Measurements from ENCODE around the gene WWOX. TPM values are rescaled to one million over a fixed set of nuclear protein-coding genes. Genes with fewer than 3 reads are reported as not detected.

Gene WWOX
- total RNA-seq, 2 experiments from 2014 or later: 19.1 to 23.7 TPM

DNA sequence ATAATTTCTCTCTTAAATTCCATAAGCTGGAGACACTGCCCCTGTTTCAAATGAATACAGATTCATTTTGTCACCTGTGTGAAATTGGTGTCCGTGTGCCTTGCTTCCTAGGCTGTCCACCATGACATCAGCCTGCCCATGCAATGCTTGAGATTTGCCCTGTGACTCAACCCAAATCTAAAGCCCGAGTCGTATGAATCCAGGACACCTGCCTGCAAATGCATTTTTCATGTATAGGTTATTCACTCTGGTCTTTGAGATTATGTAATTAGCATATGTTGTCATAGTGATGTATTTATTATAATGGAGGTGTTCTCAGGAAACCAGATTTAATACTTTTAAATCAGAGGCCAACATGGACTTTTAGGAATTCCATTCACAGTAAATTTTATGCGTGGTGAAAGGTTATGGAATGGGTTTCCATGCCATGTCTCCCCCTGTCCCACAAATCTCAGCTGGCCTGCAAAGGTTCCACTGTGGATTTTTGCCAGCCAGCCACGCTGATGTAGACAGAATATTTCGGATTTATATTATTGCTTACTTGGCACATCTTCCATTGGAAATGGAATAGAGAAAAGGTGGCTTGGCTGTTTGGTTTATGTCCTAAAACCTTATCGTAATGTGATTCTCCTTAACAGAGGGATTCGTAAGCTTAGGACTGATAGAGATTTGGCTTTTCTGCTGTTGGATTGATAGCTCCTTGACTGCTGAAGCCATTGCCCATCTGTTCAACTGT, 551.1 kb downstream of the WWOX start:
- Mint-ChIP-seq H3K27me3 (no peaks in the 10 kb centered on the region), H3K4me3 (no peak overlapping the region), H3K27ac (no peak overlapping the region), H3K9me3 (no peaks in the 10 kb centered on the region), H3K36me3 (ENCODE audit: low read depth) (no peaks in the 10 kb centered on the region), H3K4me1 (ENCODE audit: low read depth) (no peaks in the 10 kb centered on the region)
- POLR2A ChIA-PET: no interaction called here
- CTCF ChIA-PET: no interaction called here
- TF ChIP-seq, protein P1, sequence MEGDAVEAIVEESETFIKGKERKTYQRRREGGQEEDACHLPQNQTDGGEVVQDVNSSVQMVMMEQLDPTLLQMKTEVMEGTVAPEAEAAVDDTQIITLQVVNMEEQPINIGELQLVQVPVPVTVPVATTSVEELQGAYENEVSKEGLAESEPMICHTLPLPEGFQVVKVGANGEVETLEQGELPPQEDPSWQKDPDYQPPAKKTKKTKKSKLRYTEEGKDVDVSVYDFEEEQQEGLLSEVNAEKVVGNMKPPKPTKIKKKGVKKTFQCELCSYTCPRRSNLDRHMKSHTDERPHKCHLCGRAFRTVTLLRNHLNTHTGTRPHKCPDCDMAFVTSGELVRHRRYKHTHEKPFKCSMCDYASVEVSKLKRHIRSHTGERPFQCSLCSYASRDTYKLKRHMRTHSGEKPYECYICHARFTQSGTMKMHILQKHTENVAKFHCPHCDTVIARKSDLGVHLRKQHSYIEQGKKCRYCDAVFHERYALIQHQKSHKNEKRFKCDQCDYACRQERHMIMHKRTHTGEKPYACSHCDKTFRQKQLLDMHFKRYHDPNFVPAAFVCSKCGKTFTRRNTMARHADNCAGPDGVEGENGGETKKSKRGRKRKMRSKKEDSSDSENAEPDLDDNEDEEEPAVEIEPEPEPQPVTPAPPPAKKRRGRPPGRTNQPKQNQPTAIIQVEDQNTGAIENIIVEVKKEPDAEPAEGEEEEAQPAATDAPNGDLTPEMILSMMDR (IDR thresholded peaks at IDR 0.05): no peak
- intact Hi-C loops (cut with micrococcal nuclease): no loop called here
- ATAC-seq (no peak), DNase-seq (no peak)

DNA sequence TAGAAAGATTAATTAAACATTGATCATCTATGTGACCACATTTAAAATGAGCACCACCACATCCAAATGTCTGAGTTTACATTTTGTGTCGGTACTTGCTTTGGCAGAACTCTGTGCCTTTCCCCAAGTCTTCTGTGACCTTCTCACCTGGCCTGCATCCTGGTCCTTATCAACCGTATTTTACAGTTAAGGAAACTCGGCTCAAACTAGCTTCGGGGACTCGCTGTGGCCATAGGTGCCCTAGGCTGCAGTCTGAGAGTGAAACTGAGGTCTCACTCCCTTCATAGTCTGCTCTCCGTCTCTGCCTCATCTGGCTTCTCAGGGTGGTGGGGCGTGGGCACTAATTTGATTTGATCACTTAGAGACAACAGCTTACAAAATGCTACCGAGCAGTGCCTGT, 555.5 kb downstream of the WWOX start:
- ATAC-seq (no peak), DNase-seq (no peak)
- Mint-ChIP-seq H3K4me3 (no peak overlapping the region), H3K36me3 (ENCODE audit: low read depth) (no peaks in the 10 kb centered on the region), H3K27me3 (peaks cover 1% of the 10 kb centered on the region), H3K9me3 (no peaks in the 10 kb centered on the region), H3K4me1 (ENCODE audit: low read depth) (no peaks in the 10 kb centered on the region), H3K27ac (no peak overlapping the region)
- intact Hi-C loops (cut with micrococcal nuclease): no loop called here
- TF ChIP-seq, protein P1 (IDR thresholded peaks at IDR 0.05): no peak
- ChIA-PET POLR2A (no interaction called here), CTCF (no interaction called here)

DNA sequence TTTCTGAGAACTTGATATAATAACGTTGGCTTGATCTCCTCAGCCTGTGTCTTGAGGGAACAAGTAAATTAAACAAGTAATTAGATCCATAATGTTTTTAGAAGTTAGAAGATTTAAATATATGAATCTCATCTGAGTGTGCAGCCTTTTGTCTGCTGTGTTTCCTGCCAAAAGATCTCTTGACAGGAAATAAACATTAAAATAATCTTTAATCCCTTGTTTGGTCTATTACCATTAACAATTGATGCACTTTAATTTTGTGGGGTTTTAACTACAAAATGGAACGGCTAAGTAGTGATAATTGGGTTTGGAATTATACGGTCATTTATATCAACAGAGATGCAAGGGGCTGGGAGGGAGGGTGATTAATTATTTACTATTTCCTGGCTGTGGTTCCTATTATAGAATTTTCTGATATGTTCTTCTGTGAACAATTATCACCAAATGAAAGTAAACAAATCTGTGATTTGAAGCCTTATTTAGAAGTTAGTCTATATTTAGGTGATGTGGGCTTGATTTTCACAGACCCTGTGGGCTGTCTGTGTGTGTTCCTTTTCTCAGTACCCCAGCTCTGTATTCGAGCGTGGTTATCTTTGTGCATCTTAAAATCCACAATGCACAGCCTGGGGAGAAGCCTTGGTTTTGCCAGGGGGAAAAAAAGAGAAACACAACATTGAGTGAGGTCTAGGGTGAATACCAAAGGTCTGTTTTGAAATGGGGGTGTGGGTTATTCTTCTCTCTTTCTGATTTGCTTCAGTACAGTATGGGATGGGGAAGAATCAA, 556.1 kb downstream of the WWOX start:
- H3K9me3 Mint-ChIP-seq: no peaks in the 10 kb centered on the region
- no peak for DNase-seq
- no peak overlapping the region for H3K27ac Mint-ChIP-seq
- no peaks in the 10 kb centered on the region for H3K4me1 Mint-ChIP-seq (ENCODE audit: low read depth)
- H3K36me3 Mint-ChIP-seq (ENCODE audit: low read depth): no peaks in the 10 kb centered on the region
- CTCF ChIA-PET: no interaction called here
- TF ChIP-seq, protein P1 (IDR thresholded peaks at IDR 0.05): no peak
- peaks cover 1% of the 10 kb centered on the region for H3K27me3 Mint-ChIP-seq
- POLR2A ChIA-PET: no interaction called here
- intact Hi-C loops (cut with micrococcal nuclease): no loop called here
- H3K4me3 Mint-ChIP-seq: no peak overlapping the region
- no peak for ATAC-seq

DNA sequence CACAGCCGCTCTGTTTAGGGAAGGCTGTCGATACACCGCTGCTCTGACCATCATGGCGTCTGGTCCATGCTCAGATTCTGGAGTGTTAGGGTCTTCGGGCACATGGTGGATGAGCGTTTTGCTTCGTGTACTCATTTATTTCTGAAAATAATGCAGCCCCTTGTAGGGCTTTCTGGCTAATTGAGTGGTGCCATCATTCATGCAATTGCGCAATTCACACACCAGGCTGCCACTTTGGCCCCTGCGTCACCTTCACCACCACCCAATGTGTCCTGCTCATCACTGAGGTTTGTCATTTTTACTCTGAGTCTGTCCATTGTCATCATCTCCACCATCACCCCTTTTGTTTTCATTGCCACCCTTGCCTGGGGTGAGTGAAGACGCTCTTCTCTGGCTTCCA, 557.4 kb downstream of the WWOX start:
- ChIA-PET POLR2A (no interaction called here), CTCF (no interaction called here)
- Mint-ChIP-seq H3K9me3 (no peaks in the 10 kb centered on the region), H3K36me3 (ENCODE audit: low read depth) (no peaks in the 10 kb centered on the region), H3K27ac (no peak overlapping the region), H3K4me1 (ENCODE audit: low read depth) (no peaks in the 10 kb centered on the region), H3K4me3 (no peak overlapping the region), H3K27me3 (peaks cover 1% of the 10 kb centered on the region)
- no peak for DNase-seq
- TF ChIP-seq, protein P1 (IDR thresholded peaks at IDR 0.05): no peak
- intact Hi-C loops (cut with micrococcal nuclease): no loop called here
- ATAC-seq: no peak

DNA sequence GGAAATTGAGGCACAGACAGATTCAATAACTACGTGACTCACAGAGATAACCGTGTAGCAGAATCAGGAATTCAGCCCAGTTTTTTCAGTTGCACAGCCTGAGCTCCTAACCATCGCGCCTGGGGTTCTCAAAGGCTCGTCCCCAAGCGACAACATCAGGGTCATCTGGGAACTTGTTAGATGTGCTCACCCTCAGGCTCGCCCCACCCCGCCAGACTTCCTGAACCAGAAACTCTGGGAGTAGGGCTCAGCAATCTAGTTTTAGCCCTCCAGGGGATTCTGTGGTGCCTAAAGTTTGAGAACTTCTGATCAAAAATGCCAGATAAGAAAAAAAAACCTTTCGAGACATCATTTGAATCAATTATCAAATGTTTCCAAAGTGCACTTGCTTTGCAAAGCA, 559.8 kb downstream of the WWOX start:
- intact Hi-C loops (cut with micrococcal nuclease): no loop called here
- no peaks in the 10 kb centered on the region for H3K36me3 Mint-ChIP-seq (ENCODE audit: low read depth)
- H3K27me3 Mint-ChIP-seq: peaks cover 1% of the 10 kb centered on the region
- H3K9me3 Mint-ChIP-seq: no peaks in the 10 kb centered on the region
- no peak overlapping the region for H3K4me3 Mint-ChIP-seq
- DNase-seq: no peak
- ATAC-seq: no peak
- no peaks in the 10 kb centered on the region for H3K4me1 Mint-ChIP-seq (ENCODE audit: low read depth)
- TF ChIP-seq, protein P1 (IDR thresholded peaks at IDR 0.05): no peak
- POLR2A ChIA-PET: no interaction called here
- CTCF ChIA-PET: no interaction called here
- no peak overlapping the region for H3K27ac Mint-ChIP-seq

Measured in activated CD8-positive, alpha-beta T cell treated with anti-CD3 and anti-CD28 coated beads for 36 hours (primary cell).